IPS-18c (cell line): ENCODE data around the gene TENT5C.

Experiments used
- H3K4me3 ChIP-seq: 2 replicates; pipeline ENCODE4 v1.7.0; 2013; ENCODE audit warnings: low read depth, mild to moderate bottlenecking, low read length, moderate library complexity; ENCODE audit not compliant: insufficient read depth
- H3K9me3 ChIP-seq: one replicate; pipeline ENCODE4 v1.6.1; 2013; ENCODE audit warnings: mild to moderate bottlenecking, low read length, moderate library complexity; ENCODE audit not compliant: control insufficient read depth, insufficient read depth

TENT5C gene

DNA sequence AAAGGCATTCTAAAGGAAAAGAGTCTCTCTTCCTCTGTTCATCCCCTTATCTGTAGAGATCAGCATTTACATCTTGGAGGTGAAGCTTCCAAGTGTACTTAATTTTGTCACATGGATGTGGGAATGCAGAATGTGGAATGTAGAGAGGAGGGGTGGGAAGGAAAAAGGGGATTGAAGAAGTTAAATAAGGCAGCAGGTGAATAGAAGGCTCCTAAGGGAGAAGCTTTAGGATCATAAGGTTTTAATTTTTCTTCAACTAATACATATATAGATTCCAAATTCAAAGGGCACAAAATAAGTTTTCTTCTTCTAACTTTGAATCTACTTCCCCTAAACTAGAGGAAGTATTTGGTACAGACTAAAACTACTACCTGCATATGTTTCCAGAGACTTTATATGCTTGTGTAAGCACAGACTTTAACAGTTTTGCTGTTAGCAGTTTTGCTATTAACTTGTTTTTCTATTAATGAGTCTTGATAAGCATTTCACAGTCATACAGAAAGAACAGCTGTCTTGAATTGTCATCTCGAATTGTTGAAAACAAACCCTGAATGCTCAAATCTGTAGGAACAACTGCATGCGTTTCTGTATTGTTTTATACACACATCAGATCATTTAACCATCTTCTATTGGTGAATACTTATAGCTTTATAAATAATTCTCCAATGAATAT lies 12.7 kb downstream of the TENT5C start:
- Histone ChIP-seq H3K4me3 (no peak overlapping the region), H3K9me3 (no peaks in the 10 kb centered on the region)

DNA sequence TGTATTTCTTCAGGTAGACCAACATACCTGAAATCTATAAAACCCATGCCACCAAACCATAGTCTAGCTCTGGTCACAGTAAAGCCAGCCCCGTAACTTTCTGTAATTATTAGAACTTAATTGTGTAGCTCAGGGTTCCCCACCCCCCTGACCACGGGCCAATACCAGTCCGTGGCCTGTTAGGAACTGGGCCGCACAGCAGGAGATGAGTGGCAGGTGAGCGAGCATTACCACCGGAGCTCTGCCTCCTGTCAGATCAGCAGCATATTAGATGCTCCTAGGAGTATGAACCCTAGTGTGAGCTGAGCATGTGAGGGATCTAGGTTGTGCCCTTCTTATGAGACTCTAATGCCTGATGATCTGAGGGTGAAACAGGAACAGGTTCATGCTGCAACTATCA lies 14.6 kb downstream of the TENT5C start:
- no peaks in the 10 kb centered on the region for H3K9me3 ChIP-seq

DNA sequence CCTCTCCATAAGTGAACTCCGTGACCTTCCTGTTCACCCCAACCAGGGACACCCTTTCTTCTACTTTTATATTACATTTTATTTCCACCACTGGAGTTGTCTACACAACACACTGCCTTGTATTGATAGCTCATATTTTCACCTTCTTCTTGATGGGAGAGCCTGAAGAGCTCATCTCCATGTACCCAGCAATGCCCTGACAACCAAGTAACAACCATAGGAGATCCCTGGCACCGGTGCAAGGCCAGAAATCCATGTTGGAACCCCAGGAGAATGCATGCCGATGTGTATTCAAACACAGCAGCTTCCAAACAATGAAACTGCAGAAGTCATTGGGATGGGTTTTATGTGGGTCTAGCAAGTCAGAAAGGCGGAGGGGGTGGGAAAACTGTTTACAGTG lies 15.5 kb downstream of the TENT5C start:
- H3K4me3 ChIP-seq = no peak overlapping the region
- H3K9me3 ChIP-seq = no peaks in the 10 kb centered on the region

More for the DNA sequence above, 14.6 kb downstream of the TENT5C start:
- no peak overlapping the region for H3K4me3 ChIP-seq

DNA sequence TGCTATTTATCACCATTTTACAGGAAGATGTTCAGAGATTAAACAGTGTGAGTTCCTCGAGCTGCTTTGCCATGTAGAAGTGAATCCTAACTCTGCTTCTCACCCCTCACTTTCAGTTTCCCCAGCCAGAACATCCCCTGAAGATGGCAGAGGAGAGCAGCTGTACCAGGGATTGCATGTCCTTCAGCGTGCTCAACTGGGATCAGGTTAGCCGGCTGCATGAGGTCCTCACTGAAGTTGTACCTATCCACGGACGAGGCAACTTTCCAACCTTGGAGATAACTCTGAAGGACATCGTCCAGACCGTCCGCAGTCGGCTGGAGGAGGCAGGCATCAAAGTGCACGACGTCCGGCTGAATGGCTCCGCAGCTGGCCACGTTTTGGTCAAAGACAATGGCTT lies 16.9 kb downstream of the TENT5C start:
- no peak overlapping the region for H3K4me3 ChIP-seq

DNA sequence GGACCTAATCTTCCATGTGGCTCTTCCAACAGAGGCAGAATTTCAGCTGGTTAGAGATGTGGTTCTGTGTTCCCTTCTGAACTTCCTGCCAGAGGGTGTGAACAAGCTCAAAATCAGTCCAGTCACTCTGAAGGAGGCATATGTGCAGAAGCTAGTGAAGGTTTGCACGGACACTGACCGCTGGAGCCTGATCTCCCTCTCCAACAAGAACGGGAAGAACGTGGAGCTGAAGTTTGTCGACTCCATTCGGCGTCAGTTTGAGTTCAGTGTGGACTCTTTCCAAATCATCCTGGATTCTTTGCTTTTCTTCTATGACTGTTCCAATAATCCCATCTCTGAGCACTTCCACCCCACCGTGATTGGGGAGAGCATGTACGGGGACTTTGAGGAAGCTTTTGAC lies 17.3 kb downstream of the TENT5C start:
- Histone ChIP-seq H3K4me3 (no peak overlapping the region), H3K9me3 (no peaks in the 10 kb centered on the region)

More for the DNA sequence above, 16.9 kb downstream of the TENT5C start:
- H3K9me3 ChIP-seq = no peaks in the 10 kb centered on the region

DNA sequence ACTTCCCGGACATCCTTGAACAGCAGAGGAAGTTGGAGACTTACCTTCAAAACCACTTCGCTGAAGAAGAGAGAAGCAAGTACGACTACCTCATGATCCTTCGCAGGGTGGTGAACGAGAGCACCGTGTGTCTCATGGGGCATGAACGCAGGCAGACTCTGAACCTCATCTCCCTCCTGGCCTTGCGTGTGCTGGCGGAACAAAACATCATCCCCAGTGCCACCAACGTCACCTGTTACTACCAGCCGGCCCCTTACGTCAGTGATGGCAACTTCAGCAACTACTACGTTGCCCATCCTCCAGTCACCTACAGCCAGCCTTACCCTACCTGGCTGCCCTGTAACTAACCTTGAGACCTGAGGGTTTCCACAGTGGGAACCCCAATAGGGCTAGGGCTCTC lies 17.9 kb downstream of the TENT5C start:
- H3K4me3 ChIP-seq = no peak overlapping the region

DNA sequence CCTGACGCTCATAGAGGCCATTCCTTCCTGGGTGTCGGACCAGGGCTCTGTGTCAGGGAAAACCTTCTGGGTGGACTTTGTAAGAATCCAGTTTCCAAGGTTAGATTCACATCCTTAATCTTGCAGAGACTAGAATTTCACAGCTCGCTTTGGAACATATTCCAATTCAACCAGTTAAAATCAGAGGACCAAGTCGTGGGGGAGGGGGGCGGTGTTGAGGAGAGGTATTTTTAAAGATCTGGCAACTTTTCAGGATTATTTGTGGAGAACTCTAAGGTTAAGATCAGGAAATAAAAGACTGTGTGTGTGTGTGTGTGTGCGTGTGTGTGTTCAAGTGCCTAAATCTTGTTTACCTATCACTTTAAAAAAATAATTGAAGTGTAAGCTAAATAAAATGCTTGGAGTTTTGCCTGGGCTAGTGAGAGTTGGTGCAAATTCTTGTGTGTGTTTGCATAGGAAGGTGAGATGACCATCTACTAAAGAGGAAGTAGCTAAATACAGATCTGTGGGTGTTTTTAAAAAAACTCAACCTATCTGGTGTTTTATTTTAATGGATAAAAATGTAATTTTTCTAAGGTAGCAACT lies 21.8 kb downstream of the TENT5C start:
- Histone ChIP-seq H3K9me3 (no peaks in the 10 kb centered on the region), H3K4me3 (no peak overlapping the region)

More for the DNA sequence above, 17.9 kb downstream of the TENT5C start:
- no peaks in the 10 kb centered on the region for H3K9me3 ChIP-seq

DNA sequence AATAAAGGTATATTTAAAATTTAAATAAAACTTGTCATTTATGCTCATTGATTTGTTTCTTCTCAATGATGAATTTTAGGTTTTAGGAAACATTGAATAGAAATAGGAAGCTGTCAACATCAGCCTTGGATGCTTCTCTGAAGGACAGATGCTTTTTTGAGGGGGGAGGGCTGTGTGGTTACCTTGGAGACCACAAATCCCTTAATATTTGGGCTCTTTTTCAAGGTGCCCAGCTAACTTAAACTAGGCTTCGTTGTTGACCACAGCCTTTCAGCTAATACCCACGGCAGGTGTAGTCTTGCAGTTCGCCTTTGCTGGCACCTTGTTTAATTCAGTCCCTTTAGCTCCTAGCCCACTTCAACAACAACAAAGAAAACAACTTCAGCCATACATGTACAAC lies 22.5 kb downstream of the TENT5C start:
- no peak overlapping the region for H3K4me3 ChIP-seq
- no peaks in the 10 kb centered on the region for H3K9me3 ChIP-seq

DNA sequence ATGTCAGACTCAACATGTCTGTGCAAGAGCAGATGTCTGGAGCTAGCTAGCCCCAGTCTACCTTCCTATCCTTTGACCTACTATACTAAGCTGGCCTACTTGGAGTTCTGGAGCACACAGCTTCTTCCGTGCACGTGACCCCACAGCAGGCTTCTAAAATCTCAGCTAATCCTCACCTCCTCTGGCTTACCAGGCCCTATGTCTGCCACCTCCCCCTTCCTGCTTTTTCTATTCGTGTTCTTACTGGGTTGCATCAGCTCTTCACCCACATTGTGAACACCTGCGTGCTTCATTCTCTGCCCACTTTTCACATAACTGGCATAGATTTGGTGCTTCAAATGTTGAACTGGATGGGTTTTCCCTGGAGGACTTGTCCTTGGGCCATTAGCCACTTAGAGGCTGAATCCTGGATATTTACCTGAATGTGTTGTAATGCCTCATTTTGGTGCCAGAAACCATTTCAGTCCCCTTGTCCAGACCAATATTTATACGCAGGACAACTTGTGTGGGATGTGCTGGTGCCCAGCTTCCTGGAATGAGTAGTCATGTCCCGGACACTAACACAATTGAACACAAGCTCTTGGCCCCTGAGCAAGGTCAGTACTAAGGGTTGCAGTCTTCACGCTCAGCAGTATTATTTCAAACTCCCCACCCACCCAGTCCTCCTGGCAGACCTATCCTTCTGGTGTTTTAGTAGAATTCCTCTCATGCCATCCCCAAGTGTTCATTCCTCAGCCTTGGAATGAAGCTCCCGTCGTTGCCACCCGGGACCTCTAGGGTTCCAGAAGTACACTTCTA lies 24.0 kb downstream of the TENT5C start:
- Histone ChIP-seq H3K4me3 (no peak overlapping the region), H3K9me3 (no peaks in the 10 kb centered on the region)

DNA sequence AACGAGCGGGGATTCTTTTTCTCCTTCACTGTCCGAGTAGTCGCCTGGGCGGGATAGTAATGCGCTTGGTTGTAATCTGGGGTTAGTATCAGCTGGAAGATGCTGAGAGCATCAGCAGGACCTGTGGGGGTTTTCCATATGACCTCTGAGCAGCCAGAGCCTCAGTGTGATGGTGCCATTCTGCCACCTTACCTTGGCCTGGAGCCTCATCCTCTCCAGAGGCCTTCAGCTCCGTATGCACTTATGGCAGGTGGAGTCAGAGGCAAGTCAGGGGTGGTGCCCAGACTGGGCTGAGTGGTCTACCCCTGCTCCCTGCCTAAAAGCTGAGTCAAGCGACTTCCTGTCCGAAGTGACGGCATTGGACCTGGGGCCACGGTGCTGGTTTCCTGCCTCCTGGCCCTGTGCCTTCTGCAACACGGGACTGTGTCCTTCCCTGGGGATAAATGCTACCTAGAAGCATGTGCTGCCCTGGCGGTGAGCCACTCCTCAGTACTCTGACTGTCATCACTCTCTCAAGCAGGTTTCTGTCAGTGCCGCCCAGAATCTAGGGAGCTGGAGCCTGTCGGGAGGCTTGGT lies 24.7 kb downstream of the TENT5C start:
- H3K9me3 ChIP-seq = no peaks in the 10 kb centered on the region
- no peak overlapping the region for H3K4me3 ChIP-seq

DNA sequence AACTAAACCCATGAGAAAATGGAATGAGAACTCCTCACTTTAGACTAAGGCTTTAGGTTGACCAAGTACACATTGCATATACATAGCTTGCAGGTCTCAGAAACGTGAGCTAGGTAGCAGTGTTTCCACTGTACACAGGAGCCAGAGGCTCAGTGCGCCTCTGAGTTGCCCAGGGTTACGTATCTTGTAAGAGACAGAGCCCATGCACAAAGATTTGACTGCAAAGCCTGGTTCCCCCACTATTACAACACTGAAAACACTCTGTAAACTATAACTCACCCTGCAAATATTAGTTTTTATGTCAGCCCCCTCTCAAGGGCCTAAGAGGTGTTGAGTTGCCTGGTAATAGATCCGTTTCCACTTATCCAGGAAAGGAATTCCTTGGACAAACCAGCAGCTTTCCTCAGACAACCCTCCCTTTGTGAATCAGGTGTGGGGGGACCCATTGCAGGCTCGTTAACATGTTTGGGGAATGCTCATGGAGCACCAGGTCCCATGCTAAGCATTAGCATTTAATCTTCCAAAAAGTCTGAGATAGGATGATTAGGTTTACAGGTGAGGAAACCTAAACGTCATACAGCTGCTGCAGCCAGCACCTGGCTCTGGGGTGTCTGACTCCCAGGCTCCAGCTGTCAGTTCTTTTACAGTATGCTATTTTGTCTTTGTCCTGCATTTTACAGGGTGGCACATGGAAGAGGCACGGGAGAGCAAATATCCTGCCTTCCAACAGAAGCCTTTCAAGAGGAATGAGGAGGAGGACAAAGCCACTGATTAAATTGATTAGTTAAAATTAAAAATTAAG lies 25.7 kb downstream of the TENT5C start:
- H3K4me3 ChIP-seq = no peak overlapping the region
- H3K9me3 ChIP-seq = no peaks in the 10 kb centered on the region

DNA sequence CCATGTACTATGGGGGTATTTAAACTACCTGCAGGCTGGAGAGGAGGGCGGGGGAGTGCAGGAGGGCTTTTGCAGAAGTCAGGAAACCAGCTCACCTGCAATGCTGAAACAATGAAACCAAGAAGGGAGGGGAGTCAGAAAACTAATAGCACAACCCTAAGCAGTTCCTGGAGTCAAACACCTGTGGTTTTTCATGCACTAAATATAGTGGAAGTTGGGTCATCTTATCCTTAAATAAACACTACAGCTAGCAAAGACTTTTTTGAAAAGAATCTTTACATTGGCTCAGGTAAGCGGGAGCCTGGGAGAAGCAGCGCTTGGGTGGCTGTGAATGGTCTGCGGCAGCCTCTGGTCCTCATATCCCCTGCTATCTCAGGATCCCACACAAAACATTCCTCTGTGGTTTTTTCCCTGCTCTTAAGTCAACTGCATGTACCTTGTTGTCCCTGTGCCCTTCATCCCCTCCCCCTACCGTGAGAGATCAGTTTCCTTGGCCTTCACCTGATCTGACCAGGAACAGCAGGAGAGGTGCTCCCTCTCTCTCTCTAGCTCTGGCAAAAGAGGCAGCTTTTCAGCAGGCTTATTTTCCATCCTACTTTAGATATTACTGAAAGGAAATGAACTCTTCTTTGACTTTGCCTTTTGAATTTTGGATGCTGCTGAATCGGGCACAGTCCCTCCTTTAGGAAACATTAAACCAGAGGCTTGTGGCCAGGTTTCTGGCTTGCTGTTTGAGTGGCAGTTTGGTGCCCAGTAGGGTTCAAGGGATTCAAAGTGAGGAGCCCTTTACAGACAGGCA lies 26.6 kb downstream of the TENT5C start:
- no peaks in the 10 kb centered on the region for H3K9me3 ChIP-seq
- H3K4me3 ChIP-seq = no peak overlapping the region

DNA sequence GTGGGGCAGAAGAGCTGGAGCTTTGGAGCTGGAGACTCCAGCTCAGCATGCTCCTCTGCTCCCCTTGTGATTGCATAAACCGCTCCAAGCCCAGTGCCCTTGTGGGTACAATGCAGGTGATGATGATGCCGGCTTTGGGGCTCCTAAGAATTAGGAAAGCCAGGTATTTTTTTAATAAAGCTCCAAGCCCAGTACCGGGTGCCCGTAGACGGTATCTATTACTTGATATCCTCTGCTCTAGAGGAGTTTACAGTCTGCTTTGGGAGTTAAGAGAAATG lies 27.2 kb downstream of the TENT5C start:
- no peak overlapping the region for H3K4me3 ChIP-seq
- no peaks in the 10 kb centered on the region for H3K9me3 ChIP-seq

DNA sequence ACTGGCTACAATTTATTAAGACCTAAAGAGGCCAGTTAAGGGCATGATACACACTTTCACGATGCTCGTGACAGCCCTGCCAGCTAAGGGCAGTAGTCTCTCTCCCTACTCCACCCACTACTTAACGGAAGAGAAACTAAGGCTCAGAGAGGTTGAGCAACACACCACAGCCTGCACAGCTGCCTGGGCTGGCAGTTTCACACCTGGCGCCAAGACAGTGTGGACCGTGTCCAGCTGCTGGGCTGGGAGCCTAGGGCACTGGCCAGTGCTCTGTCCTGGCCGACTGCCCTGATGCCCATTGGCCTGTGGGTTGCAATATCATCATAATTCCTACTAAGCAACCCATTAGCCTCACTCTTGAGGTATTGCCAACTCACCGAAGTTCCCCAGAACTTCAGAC lies 27.6 kb downstream of the TENT5C start:
- Histone ChIP-seq H3K9me3 (no peaks in the 10 kb centered on the region), H3K4me3 (no peak overlapping the region)

DNA sequence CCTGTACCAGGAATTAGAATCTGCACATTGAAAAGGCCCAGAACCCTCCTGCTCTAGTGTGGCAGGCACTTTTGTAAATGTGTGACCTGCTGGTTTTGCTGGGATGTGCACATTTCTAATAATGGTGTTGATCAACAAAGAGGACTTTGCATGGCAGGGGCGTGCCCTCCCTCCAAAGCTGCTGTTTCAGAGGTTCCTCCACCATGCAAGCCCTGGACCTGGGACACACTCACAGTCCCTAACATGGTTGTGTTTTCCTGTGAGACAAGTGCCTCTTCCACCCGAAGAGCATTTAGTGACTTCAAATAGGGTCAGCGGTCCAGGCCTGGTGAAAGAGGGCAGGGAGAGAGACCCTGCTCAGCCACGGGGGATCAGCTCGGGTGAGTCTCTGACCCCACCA lies 28.1 kb downstream of the TENT5C start:
- H3K9me3 ChIP-seq = no peaks in the 10 kb centered on the region

DNA sequence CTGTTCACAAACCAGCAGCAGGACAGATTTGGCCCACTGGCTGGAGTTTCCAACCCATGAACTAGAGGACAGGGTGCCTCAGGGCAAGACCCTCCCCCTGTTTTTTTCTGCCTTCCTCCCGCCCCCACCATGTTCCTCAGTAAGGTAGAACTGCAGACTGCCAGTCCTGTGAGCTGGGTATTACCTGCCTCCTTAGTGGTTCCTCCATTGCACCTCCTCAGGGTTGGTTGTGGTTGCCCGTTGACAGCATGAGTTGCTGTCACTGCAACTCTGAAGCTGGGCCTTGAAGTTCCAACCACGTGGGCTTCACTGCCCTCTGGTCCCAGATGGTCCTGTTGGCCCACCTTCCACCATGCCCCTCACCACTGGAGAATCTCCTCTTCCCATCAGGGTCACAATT lies 28.8 kb downstream of the TENT5C start:
- H3K4me3 ChIP-seq = no peak overlapping the region
- H3K9me3 ChIP-seq = no peaks in the 10 kb centered on the region

More for the DNA sequence above, 28.1 kb downstream of the TENT5C start:
- H3K4me3 ChIP-seq = no peak overlapping the region

DNA sequence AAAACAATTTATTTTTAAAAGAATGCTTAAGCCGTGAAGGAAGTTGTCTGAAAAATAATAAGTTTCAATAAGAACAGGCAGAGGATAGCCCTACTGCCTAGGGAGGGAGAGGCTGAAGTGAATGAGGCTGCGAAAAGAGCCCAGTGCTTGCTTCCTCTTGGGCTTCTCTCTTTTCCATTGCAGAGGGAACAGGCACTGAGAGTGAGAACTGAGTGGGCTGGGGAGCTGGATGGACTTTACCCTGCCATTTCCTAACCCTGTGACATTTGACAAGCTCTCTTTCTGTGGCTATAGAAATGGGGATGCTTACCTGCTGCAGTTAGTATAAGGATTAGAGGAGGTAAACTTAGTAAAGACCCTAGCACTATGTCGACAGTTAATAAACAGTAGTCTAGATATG lies 30.0 kb downstream of the TENT5C start:
- H3K4me3 ChIP-seq = no peak overlapping the region
- H3K9me3 ChIP-seq = no peaks in the 10 kb centered on the region
